ENCODE data around the gene PDIA5.

PDIA5 gene

GRCh38 chr3:123021388-123021787, 45.4 kb upstream of the PDIA5 start:
- no peak for TF ChIP-seq CTCF (IDR thresholded peaks at IDR 0.05; ENCODE audit: low read depth, low read length, missing control alignments)
- peaks cover 56% of the 10 kb centered on the region for H3K27me3 ChIP-seq (replicated peaks)

GRCh38 chr3:123021996-123022510, 44.8 kb upstream of the PDIA5 start:
- DNase-seq = no peak
- in situ Hi-C loops (cut with HindIII; ENCODE audit: low pct_ligation_motif_present, low sequenced_read_pairs) = no loop called here
- TF ChIP-seq CTCF (IDR thresholded peaks at IDR 0.05; ENCODE audit: low read depth, low read length, missing control alignments) = no peak
- Histone ChIP-seq H3K27ac (no peak overlapping the region), H3K4me3 (ENCODE audit: low read depth, low read length) (no peak overlapping the region), H3K27me3 (replicated peaks) (peaks cover 63% of the 10 kb centered on the region), H3K36me3 (replicated peaks) (no peaks in the 10 kb centered on the region)

More at GRCh38 chr3:123021388-123021787, 45.4 kb upstream of the PDIA5 start:
- Histone ChIP-seq H3K36me3 (replicated peaks) (no peaks in the 10 kb centered on the region), H3K4me3 (ENCODE audit: low read depth, low read length) (no peak overlapping the region), H3K27ac (no peak overlapping the region)
- no peak for DNase-seq
- in situ Hi-C loops (cut with HindIII; ENCODE audit: low pct_ligation_motif_present, low sequenced_read_pairs) = no loop called here

GRCh38 chr3:123024056-123024455, 42.8 kb upstream of the PDIA5 start:
- Histone ChIP-seq H3K27ac (no peak overlapping the region), H3K27me3 (replicated peaks) (peaks cover 66% of the 10 kb centered on the region), H3K36me3 (replicated peaks) (no peaks in the 10 kb centered on the region), H3K4me3 (ENCODE audit: low read depth, low read length) (no peak overlapping the region)
- no peak for TF ChIP-seq CTCF (IDR thresholded peaks at IDR 0.05; ENCODE audit: low read depth, low read length, missing control alignments)
- no peak for DNase-seq
- in situ Hi-C loops (cut with HindIII; ENCODE audit: low pct_ligation_motif_present, low sequenced_read_pairs) = no loop called here

- TF ChIP-seq CTCF (IDR thresholded peaks at IDR 0.05; ENCODE audit: low read depth, low read length, missing control alignments) = no peak
- H3K27ac ChIP-seq = no peak overlapping the region
- no peak overlapping the region for H3K4me3 ChIP-seq (ENCODE audit: low read depth, low read length)
- H3K27me3 ChIP-seq (replicated peaks) = peaks cover 66% of the 10 kb centered on the region
- in situ Hi-C loops (cut with HindIII; ENCODE audit: low pct_ligation_motif_present, low sequenced_read_pairs) = no loop called here
- DNase-seq = no peak
- no peaks in the 10 kb centered on the region for H3K36me3 ChIP-seq (replicated peaks)
These were observed 40.9 kb upstream of the PDIA5 start for GRCh38 chr3:123025642-123026521.

GRCh38 chr3:123026565-123027291, 40.1 kb upstream of the PDIA5 start:
- H3K27me3 ChIP-seq (replicated peaks) = peaks cover 59% of the 10 kb centered on the region
- H3K36me3 ChIP-seq (replicated peaks) = no peaks in the 10 kb centered on the region
- no peak for TF ChIP-seq CTCF (IDR thresholded peaks at IDR 0.05; ENCODE audit: low read depth, low read length, missing control alignments)
- DNase-seq = no peak
- H3K27ac ChIP-seq = no peak overlapping the region
- in situ Hi-C loops (cut with HindIII; ENCODE audit: low pct_ligation_motif_present, low sequenced_read_pairs) = no loop called here
- peak overlapping the region; percentile 29 for H3K4me3 ChIP-seq (ENCODE audit: low read depth, low read length)

Data from brain microvascular endothelial cell (primary cell).